H9 (cell line): ENCODE results near the gene WDR37. TPM values are rescaled to one million over a fixed set of nuclear protein-coding genes. Genes with fewer than 3 reads are reported as not detected.

Experiments used
- DNase-seq: peaks from one replicate; pipeline ENCODE4 v3.0.0-alpha.2; 2017
- H2AFZ ChIP-seq: one replicate; pipeline ENCODE4 v1.6.1; 2013; ENCODE audit warnings: mild to moderate bottlenecking, low read length, control low read depth, moderate library complexity
- H2AK5ac ChIP-seq: 2 replicates; pipeline ENCODE4 v1.6.1; 2013; ENCODE audit warnings: low read length, control low read depth, mixed read lengths; ENCODE audit not compliant: insufficient read length
- H2BK120ac ChIP-seq: one replicate; pipeline ENCODE4 v1.6.1; 2013; ENCODE audit warnings: low read depth, mild to moderate bottlenecking, low read length, control low read depth, inconsistent platforms; ENCODE audit not compliant: poor library complexity, severe bottlenecking
- H2BK12ac ChIP-seq: 2 replicates; pipeline ENCODE4 v1.6.1; 2013; ENCODE audit warnings: low read length, control low read depth, mixed read lengths, low read depth; ENCODE audit not compliant: insufficient read length
- H2BK15ac ChIP-seq: 2 replicates; pipeline ENCODE4 v1.6.1; 2013; ENCODE audit warnings: low read depth, low read length, control low read depth
- H2BK20ac ChIP-seq: one replicate; pipeline ENCODE4 v1.6.1; 2013; ENCODE audit warnings: low read depth, mild to moderate bottlenecking, low read length, control low read depth, inconsistent platforms; ENCODE audit not compliant: poor library complexity, severe bottlenecking
- H2BK5ac ChIP-seq: 2 replicates; pipeline ENCODE4 v1.6.1; 2013; ENCODE audit warnings: low read length, control low read depth, mixed read lengths; ENCODE audit not compliant: insufficient read length
- H3K14ac ChIP-seq: 2 replicates; pipeline ENCODE4 v1.6.1; 2013; ENCODE audit warnings: low read length, control low read depth; ENCODE audit not compliant: insufficient read depth
- H3K18ac ChIP-seq: 2 replicates; pipeline ENCODE4 v1.6.1; 2013; ENCODE audit warnings: low read depth, mild to moderate bottlenecking, mixed read lengths, low read length, control low read depth; ENCODE audit not compliant: insufficient read length
- H3K23ac ChIP-seq: 2 replicates; pipeline ENCODE4 v1.6.1; 2013; ENCODE audit warnings: low read length, control low read depth, mixed read lengths, low read depth; ENCODE audit not compliant: insufficient read length
- H3K23me2 ChIP-seq: 2 replicates; pipeline ENCODE4 v1.6.1; 2013; ENCODE audit warnings: low read depth, mild to moderate bottlenecking, mixed read lengths, low read length, control low read depth; ENCODE audit not compliant: insufficient read length, poor library complexity, severe bottlenecking
- H3K27ac ChIP-seq: 2 replicates; pipeline ENCODE4 v1.5.1; 2013; ENCODE audit warnings: low read length, control low read depth, mixed read lengths, low read depth; ENCODE audit not compliant: insufficient read length
- H3K27me3 ChIP-seq: 2 replicates; pipeline ENCODE4 v1.6.1; 2013; ENCODE audit warnings: low read length, control low read depth, inconsistent platforms; ENCODE audit not compliant: insufficient read depth
- H3K4ac ChIP-seq: 2 replicates; pipeline ENCODE4 v1.6.1; 2013; ENCODE audit warnings: low read depth, mild to moderate bottlenecking, control low read depth, inconsistent platforms, low read length, moderate library complexity
- H3K4me1 ChIP-seq: 2 replicates; pipeline ENCODE4 v1.6.1; 2013; ENCODE audit warnings: low read length, control low read depth, inconsistent platforms; ENCODE audit not compliant: insufficient read depth
- H3K4me2 ChIP-seq: 2 replicates; pipeline ENCODE4 v1.6.1; 2013; ENCODE audit warnings: low read length, control low read depth, mixed read lengths; ENCODE audit not compliant: insufficient read length, insufficient read depth
- H3K56ac ChIP-seq: 2 replicates; pipeline ENCODE4 v1.6.1; 2013; ENCODE audit warnings: low read depth, mild to moderate bottlenecking, mixed read lengths, low read length, control low read depth; ENCODE audit not compliant: insufficient read length
- H3K79me1 ChIP-seq: 2 replicates; pipeline ENCODE4 v1.6.1; 2013; ENCODE audit warnings: low read depth, mild to moderate bottlenecking, moderate library complexity, low read length, control low read depth, inconsistent platforms; ENCODE audit not compliant: insufficient read depth, poor library complexity, severe bottlenecking
- H3K79me2 ChIP-seq: 2 replicates; pipeline ENCODE4 v1.6.1; 2013; ENCODE audit warnings: low read length, control low read depth, inconsistent platforms; ENCODE audit not compliant: insufficient read depth
- H3K9ac ChIP-seq: 2 replicates; pipeline ENCODE4 v1.6.1; 2013; ENCODE audit warnings: low read length, control low read depth, mixed read lengths; ENCODE audit not compliant: insufficient read length; ENCODE audit errors: extremely low read depth
- H3K9me3 ChIP-seq: one replicate; pipeline ENCODE4 v1.6.1; 2013; ENCODE audit warnings: low read depth, low read length, inconsistent platforms; ENCODE audit not compliant: control insufficient read depth
- H3T11ph ChIP-seq: one replicate; pipeline ENCODE4 v1.6.1; 2013; ENCODE audit warnings: mild to moderate bottlenecking, low read length, control low read depth, inconsistent platforms
- H4K20me1 ChIP-seq: one replicate; pipeline ENCODE4 v1.6.1; 2013; ENCODE audit not compliant: control insufficient read depth, insufficient read length, insufficient read depth
- H4K5ac ChIP-seq: 2 replicates; pipeline ENCODE4 v1.6.1; 2013; ENCODE audit warnings: low read depth, mild to moderate bottlenecking, mixed read lengths, low read length, control low read depth; ENCODE audit not compliant: insufficient read length
- H4K8ac ChIP-seq: replicated peaks from 2 replicates; pipeline ENCODE4 v1.6.1; 2013; ENCODE audit warnings: low read length, control low read depth, mixed read lengths, low read depth; ENCODE audit not compliant: insufficient read length
- H4K91ac ChIP-seq: 2 replicates; pipeline ENCODE4 v1.6.1; 2013; ENCODE audit warnings: low read depth, mild to moderate bottlenecking, moderate library complexity, mixed read lengths, low read length, control low read depth; ENCODE audit not compliant: insufficient read length
- H3K27ac Mint-ChIP-seq, 3 experiments: 2 replicates in 2 of 3; 3 replicates in 1 of 3; pipeline ENCODE4 v1.8.0; 2020 to 2021; ENCODE audit warnings: mixed read lengths in 3 of 3, mild to moderate bottlenecking in 1 of 3, moderate library complexity in 1 of 3
- H3K27me3 Mint-ChIP-seq: 2 replicates; pipeline ENCODE4 v1.8.0; 2021; ENCODE audit warnings: low read depth, mild to moderate bottlenecking, moderate library complexity, mixed read lengths
- H3K36me3 Mint-ChIP-seq, 3 experiments: 2 replicates in 2 of 3; 3 replicates in 1 of 3; pipeline ENCODE4 v1.8.0; 2020 to 2021; ENCODE audit warnings: low read depth in 3 of 3, mixed read lengths in 3 of 3; ENCODE audit not compliant: insufficient read depth in 1 of 3
- H3K4me1 Mint-ChIP-seq, 2 experiments: 2 replicates each; pipeline ENCODE4 v1.8.0; 2020; ENCODE audit warnings: mixed read lengths in 2 of 2
- H3K4me3 Mint-ChIP-seq, 2 experiments: 2 replicates in 1 of 2; 3 replicates in 1 of 2; pipeline ENCODE4 v1.8.0; 2020 to 2021; ENCODE audit warnings: mild to moderate bottlenecking in 2 of 2, mixed read lengths in 2 of 2, moderate library complexity in 1 of 2
- H3K9me3 Mint-ChIP-seq, 2 experiments: 2 replicates in 1 of 2; 3 replicates in 1 of 2; pipeline ENCODE4 v1.8.0; 2020; ENCODE audit warnings: mild to moderate bottlenecking in 2 of 2, mixed read lengths in 2 of 2, moderate library complexity in 1 of 2
- CTCF ChIP-seq: fragments of 200-600 bp; sonication (generic); conservative IDR thresholded peaks from 3 replicates; pipeline ENCODE4 v1.8.0; 2021; ENCODE audit warnings: antibody characterized with exemption, mild to moderate bottlenecking
- WGBS: extraction: QIAGEN DNeasy Blood & Tissue Kit; methylation state at CpG from one replicate; pipeline ENCODE4 v1.1.7; 2013; ENCODE audit warnings: missing lambda C conversion rate, low lambda C conversion rate, mixed read lengths; ENCODE audit not compliant: insufficient read length; ENCODE audit errors: extremely low coverage; 5-methylcytosine and 5-hydroxymethylcytosine counted together
- total RNA-seq: library from RNA; stranded (reverse); gene quantifications from 2 replicates; pipeline ENCODE4 v1.2.1, GENCODE V29; 2021

WDR37 gene
- total RNA-seq, 1 experiment from 2014 or later = 13.1 TPM

DNA sequence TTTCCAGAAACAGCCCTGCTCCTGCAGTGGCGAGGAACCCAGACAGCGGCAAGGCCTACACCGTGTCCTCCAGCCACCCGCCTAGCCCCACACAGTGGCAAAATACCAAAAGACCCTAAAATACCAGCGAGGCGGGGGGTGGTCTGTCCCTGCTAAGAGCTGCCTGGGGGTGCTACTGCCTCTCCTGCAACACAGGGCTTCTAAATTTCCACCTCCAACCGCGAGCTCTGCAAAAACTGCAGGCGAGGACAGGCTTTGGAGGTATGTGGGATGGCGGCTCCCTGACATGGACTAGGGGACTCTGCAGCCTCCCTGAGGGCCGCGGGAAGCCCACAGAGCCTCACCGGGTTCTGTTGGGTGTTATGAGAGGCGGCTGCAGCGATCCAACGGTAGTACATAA is 122.3 kb downstream of the WDR37 start:
- Histone ChIP-seq H3K23me2 (no peaks in the 10 kb centered on the region), H2BK15ac (no peak overlapping the region), H4K20me1 (no peaks in the 10 kb centered on the region), H4K91ac (no peak overlapping the region), H3K14ac (no peak overlapping the region), H2AFZ (no peak overlapping the region), H3K4me1 (no peaks in the 10 kb centered on the region), H3K9ac (no peak overlapping the region), H2BK120ac (no peak overlapping the region), H3K18ac (no peak overlapping the region), H2BK5ac (no peak overlapping the region), H3K27ac (no peak overlapping the region), H2BK12ac (no peak overlapping the region), H3K4me2 (no peak overlapping the region), H4K5ac (no peak overlapping the region), H4K8ac (no peak overlapping the region), H3K56ac (no peak overlapping the region), H3K79me1 (no peaks in the 10 kb centered on the region), H2AK5ac (no peak overlapping the region), H3K27me3 (no peaks in the 10 kb centered on the region), H3K23ac (no peak overlapping the region), H3T11ph (no peak overlapping the region), H3K9me3 (no peaks in the 10 kb centered on the region), H3K79me2 (no peaks in the 10 kb centered on the region), H2BK20ac (no peak overlapping the region), H3K4ac (no peak overlapping the region)
- H3K4me1 Mint-ChIP-seq = peaks cover 6 to 24% of the 10 kb centered on the region in 2 experiments
- TF ChIP-seq CTCF = no peak
- no CpG with 5 or more reads among the region's 16 CpGs for WGBS
- no peak for DNase-seq
- H3K27me3 Mint-ChIP-seq = peaks cover 7% of the 10 kb centered on the region
- no peak overlapping the region for H3K27ac Mint-ChIP-seq
- no peaks in the 10 kb centered on the region for H3K9me3 Mint-ChIP-seq
- H3K36me3 Mint-ChIP-seq = no peaks in the 10 kb centered on the region
- no peak overlapping the region for H3K4me3 Mint-ChIP-seq
